HG03520 (cell line): ENCODE results near the gene TRMT10C.

Experiments
- ATAC-seq: cut with Tn5 transposase; IDR thresholded peaks from one replicate; pipeline ENCODE4 v1.9.1; 2021; ENCODE audit warnings: mild to moderate bottlenecking, moderate library complexity; ENCODE audit not compliant: unreplicated experiment

TRMT10C gene

DNA sequence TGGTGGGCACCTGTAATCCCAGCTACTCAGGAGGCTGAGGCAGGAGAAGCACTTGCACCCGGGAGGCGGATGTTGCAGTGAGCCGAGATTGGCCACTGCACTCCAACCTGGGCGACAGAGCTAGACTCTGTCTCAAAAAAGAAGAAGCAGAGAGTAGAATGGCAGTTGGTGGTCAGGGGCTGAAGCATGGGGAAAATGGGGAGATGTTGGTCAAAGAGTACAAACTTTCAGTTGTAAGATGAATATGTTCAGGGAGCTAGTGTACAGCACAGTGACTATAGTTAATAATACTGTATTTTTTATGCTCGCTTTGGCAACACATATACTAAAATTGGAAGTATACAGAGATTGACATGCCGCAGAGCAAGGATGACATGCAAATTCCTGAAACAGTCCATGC, 53.9 kb downstream of the TRMT10C start:
- ATAC-seq, result peak; percentile 49
